Stimulated activated CD4-positive, alpha-beta T cell treated with anti-CD3 and anti-CD28 coated beads, Interleukin-12 subunit alpha, Interleukin-12 subunit beta, amount 100 ng/mL, for 24 hours (primary cell): ENCODE data around the gene ABTB1.
"Not testable (repeated sequence)": the region's sequence is repeated elsewhere in the genome, so short reads cannot be mapped to it uniquely, and the experiment has no call there.

ENCODE experiments used
- DNase-seq, 2 experiments: peaks; one replicate each; pipeline ENCODE4 v3.0.0-alpha.2; 2020; ENCODE audit warnings: low read depth in 2 of 2

The ABTB1 gene

GRCh38 chr3:127702151-127702578 is 29.4 kb downstream of the ABTB1 start:
- DNase-seq, result no peak

DNA sequence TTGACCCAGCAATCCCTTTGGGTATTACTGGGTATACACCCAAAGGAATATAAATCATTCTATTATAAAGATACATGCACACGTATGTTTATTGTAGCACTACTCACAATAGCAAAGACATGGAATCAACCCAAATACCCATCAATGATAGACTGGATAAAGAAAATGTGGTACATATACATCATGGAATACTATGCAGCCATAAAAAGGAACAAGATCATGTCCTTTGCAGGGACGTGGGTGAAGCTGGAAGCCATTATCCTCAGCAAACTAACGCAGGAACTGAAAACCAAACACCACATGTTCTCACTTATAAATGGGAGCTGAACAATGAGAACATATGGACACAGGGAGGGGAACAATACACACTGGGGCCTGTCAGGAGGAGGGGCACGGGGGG is 32.1 kb downstream of the ABTB1 start:
- DNase-seq, result not testable (repeated sequence)

DNA sequence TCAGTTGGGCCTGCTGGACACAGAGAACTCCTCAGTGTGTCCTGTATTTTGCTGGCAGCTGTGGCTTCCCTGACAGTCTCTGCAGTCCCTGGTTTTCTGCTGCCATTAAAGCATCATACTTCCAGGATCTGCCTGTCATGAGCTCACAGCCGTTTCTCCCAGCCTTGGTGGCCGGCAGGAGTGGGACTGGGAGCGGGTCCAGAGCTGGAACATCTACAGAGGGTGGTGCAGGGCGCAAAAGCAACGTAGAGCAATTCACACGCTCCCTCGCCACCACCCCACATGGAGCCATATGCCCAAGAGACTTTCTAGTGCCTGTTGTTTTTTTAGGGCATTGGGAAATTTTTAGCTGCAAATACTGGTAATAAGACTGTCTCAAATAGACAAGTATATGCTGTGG is 33.6 kb downstream of the ABTB1 start:
- no peak for DNase-seq

GRCh38 chr3:127706785-127707351 is 34.1 kb downstream of the ABTB1 start:
- DNase-seq, result no peak

DNA sequence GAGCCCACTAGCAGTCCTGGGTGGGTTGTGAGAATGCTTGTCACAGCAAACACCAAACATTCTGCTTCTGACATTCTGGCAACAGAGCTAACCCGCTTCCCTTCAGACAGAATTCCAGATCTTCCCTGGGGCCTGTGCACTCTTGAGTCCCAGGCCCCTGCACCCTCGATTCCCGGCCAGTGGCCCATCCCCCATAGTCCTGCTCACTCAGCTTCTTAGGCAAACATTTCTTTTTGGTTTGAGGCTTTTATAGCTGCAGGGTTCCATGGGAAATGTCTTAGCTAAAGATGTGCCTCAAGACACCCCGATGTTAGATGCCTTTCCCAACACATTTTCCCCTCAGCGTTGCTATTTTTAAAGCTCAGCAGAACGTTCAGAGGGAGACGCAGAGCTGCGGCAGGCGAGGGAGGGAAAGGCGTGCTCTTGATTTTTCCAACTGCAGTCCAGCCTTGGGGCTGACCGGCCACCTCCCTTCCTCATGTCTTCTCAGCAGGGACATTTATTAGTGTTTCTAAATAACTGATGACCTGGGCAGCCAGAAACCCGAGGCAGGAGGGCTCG is 35.2 kb downstream of the ABTB1 start:
- DNase-seq, result no peak

- no peak for DNase-seq
These were observed 36.1 kb downstream of the ABTB1 start for GRCh38 chr3:127708837-127709236.

GRCh38 chr3:127709320-127710060 is 36.7 kb downstream of the ABTB1 start:
- no peak for DNase-seq

- no peak for DNase-seq
These were observed 37.6 kb downstream of the ABTB1 start for GRCh38 chr3:127710155-127710941.

DNA sequence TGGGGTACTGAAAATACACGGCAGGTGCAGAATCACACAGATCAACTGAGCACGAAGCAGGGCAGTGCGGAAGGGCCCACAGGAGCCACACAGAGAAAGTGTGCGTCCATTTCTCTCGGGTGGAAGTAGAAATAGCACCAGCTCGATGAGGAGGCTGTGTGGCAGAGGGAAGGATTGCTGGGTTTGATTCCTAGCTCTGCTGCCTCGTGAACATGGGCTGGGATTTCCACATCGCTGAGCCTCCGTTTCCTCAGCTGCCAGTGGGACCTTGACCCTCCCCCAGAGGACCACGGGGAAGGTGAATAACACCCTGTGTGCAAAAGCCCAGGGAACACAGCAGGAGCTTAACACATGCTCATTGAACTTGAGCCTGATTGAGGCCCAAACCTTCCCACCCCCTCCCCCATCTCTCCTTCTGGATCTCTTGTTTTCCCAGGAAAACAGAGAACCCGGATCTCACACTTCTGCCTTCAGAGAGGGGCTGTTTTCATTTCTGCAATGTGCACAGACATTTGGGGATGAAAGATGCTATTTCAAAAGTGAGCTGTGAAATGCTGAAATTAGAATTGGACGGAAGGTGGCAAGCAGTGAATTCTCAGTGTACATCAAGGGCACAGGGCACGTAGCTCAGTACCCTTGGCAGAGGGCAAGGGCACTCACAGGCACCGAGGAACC is 38.4 kb downstream of the ABTB1 start:
- no peak for DNase-seq

DNA sequence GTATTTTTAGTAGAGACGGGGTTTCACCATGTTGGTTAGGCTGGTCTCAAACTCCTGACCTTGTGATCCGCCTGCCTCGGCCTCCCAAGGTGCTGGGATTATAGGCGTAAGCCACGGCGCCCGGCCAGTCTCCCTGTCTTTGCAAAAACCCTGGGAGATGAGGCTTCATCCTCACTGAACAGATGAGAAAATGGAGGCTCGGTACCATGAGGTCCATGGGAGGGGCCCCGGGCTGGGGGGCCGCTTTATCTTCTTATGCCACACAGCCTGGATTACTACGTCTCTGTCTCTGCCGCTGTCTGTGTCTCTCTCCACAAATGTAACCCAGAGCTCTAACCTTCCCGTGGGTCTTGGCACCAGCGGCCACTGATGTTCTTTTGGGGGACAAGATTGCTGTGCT is 39.1 kb downstream of the ABTB1 start:
- DNase-seq, result no peak

DNA sequence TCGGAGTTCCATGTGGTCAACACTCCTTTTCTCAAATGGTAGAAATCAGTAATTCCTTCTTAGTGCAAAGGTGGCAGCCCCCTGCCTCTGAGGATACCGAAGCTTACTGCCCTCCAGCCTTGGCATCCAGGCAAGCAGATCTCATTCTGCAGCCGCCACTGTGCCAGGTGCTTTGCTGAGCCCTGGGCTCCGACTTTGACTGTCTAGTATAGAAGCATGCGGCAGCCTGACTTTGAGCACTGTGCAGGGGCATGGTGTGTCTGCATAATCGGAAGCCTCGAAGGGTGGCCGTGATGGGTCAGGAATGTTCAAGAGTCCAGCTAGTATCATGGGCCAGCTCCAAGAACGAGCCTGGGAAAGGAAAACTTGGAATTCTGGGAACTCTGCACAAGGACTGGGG is 39.7 kb downstream of the ABTB1 start:
- no peak for DNase-seq

DNA sequence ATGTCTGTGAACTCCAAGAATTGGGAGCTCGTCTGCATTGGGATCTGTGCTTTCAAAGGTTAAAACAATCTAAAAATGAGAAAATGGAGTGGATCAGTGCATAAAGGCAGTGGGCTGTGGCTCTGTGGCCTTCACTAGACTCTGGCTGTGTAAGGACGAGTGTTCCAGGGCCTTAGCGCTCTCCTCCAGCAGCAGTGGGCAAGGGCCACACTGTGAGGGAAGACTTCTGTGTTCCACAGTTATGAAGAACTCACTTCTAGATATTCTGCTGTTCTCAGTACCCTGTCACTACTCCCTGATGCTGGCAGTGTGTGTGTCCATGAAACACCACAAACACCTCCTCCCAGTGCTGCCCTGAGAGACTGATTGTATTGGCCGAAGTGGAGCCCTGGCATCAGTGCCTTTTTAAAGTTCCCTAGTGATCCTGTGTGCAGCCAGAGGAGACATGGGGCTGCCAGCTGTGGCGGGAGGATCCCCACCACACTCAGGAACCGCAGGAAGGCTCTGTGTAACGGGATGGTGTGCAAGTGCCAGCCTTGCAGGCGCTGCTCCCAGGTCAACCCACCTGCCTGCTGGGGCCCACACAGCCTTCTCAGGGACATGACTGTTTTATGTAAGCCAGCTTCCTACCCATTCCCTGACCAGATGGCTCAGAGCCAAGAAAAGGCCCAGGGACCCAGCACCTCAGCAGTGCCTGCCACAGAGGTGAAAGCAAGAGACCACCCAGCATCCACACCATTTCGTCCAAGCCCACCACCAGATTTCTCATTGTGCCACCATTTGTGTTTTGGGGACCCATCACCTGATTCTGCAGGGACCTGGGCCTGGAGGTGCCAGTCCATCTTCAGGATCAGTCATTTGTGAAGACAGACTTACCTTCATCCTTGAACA is 40.4 kb downstream of the ABTB1 start:
- DNase-seq, result no peak

DNA sequence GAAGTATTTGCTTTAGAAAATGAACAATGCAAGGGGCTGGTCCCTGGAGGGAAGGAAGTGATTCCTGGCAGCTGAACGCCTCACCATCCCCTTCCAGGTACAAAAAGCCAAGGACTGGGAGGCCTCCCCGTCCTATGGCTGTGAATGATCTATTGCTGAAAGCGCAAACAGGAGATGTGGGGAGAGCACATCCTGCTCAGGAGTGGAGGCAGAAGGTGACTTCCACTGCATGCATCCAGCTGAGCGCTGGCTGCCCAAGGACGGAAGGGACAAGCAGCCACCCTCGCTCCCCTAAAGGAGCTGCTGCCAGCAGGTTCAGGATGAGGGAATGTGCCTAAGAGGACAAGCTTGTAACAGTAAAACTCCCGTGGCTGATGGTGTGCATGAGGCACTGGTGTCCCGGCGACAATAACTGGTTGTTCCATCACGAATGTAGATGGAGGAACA is 41.4 kb downstream of the ABTB1 start:
- no peak for DNase-seq

DNA sequence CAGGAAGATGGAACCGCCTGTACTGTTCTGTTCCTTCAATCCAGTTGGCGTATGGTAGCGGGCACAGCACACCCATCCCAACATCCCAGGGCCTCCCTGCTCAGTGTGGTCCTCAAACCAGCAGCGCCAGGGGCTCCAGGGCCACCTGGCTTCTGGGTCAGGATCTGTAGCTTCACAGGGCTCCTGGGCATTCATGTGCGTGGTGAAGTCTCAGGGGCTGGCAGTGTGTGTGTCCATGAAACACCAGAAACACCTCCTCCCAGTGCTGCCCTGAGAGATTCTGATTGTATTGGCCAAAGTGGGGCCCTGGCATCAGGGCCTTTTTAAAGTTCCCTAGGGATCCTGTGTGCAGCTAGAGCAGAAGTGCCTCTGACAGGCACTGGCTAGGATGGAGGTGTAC is 42.1 kb downstream of the ABTB1 start:
- DNase-seq, result no peak

DNA sequence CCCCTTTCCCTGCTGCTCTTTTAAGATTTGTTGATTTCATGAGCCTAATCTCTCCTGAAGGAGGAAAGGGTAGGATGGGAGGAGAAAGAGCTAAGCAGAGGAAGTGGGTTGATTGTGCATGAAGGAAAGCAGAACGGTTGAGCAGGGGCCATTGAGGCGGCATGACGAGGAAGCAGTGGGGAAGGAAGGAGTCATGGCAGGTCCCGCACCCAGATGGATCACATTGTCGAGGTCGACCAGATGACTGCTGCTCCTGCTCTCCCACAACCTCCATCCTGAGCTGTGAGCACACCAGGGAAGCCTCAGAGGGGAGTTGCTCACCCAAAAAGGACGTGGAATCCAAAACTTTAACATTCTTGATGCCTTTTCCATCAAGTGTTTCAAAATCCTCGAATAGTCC is 42.8 kb downstream of the ABTB1 start:
- DNase-seq, result no peak

DNA sequence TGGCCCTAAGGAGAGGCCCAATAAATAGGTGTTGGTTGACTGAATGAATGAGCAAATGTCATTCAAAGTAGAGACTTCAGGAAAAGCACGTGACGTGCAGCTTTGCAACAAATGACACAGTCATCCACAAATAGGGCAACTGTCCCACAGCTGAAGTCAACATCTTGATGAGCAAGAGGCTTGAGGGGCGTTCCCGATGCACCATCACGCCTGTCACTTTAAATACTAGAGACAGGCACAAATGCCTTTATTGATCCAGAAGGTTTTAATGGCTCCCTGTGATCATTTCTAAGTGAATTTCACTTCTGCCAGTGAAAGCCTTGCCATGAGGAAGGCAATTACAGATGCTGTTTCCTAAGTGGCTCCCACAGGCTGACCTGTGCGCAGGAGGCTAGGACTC is 43.6 kb downstream of the ABTB1 start:
- no peak for DNase-seq

- DNase-seq, result no peak
These were observed 44.8 kb downstream of the ABTB1 start for GRCh38 chr3:127717357-127718244.

DNA sequence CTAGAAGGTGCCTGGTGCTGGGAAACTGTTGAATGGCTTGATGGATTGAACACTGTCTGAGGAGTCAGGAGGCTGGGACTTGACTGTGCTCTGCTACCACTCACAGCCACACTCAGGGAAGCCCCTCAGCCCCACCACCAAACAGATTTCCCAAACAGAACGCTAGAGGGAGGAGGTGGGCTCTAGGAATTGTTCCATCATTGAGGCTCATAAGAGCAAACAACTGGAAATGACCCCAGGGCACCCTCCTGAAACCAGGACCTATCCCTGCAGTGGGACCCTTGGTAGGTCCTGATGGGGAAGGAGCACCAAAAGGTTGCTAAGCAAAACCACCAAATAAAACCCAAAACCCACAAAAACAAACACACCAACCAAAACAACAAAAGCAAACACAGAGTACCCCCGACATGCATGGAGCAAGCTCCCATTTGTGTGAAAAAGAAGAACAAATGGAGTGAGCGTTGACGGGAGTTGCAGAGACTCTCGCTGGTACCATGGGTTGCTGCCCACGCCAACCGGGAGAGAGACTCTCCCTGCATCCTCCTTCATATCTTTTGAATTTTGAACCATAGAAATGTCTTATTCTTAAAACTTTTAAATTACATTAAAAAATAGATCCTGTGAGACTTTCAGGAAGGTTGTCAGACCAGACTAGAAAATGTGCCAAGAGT is 45.6 kb downstream of the ABTB1 start:
- DNase-seq, result no peak

DNA sequence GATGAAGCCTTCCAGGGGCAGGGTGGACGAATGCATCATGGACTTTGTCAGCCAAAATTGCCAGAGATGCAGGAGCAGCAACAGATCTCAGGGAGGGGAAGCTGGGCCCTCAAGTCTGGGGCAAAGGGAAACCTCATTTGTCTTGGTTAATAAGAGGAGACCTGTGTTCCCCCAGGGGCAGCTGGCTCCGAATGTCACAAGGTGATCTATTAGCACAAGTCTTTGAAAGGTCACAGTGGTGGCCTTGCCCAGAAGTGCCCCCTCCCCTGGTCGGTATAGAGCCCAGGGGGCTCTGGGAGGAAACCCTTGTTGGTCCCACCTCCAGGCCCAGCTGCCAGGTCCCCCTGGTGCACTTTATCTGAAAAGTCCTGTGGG is 46.2 kb downstream of the ABTB1 start:
- DNase-seq, result no peak
